ENCODE results near the gene HDAC4. TPM values are rescaled to one million over a fixed set of nuclear protein-coding genes. Genes with fewer than 3 reads are reported as not detected.

Gene HDAC4
- total RNA-seq, 1 experiment from 2014 or later = 32.0 TPM

DNA sequence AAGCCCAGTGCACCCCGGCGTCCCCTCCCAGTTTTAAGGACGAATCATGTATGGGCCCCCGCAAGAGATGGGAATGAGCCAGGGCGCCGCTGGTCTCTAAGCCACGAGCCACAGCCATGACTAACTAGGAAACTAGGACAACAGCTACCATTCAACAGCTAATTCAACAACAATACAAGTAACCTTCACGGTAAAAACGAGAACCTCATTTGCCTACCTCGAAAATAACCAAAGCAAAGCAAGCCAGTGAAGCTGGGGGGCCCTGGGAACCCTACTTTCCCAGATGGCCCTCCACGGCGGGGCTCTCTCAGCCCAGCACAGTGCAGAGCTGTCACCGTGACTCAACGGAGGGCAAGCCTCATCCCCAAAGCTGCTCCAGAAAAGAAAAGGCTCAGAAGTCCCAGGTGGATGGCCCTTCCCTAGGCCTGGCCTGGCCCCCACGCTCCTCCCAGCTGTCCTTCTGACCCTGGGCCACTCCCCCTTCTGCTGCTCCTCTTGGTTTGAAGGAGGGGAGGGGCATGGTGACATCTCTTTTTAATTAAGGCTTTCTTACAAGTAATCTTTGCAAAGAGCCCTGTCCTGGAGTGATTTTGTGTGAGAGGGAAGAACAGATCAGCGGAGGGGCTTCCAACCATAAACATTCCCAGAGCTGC lies 126.3 kb downstream of the HDAC4 start:
- no peak overlapping the region for H3K27ac ChIP-seq (ENCODE audit: insufficient read length, low read depth, low read length)
- no peaks in the 10 kb centered on the region for H3K9me3 Mint-ChIP-seq
- peak; percentile 36 for DNase-seq
- no peak overlapping the region for H3K4ac ChIP-seq (ENCODE audit: low read depth, low read length)
- H3K9ac ChIP-seq (ENCODE audit: extremely low read depth, insufficient read length, low read length) = no peak overlapping the region
- H3K36me3 Mint-ChIP-seq (ENCODE audit: insufficient read depth in 1 of 3, low read depth in 3 of 3) = no peaks in the 10 kb centered on the region
- H3K14ac ChIP-seq (ENCODE audit: insufficient read depth, low read length) = no peak overlapping the region; the same call in 1 of the 2 replicates
- no peak overlapping the region for H4K8ac ChIP-seq (replicated peaks; ENCODE audit: insufficient read length, low read depth, low read length)
- no peak overlapping the region for H3T11ph ChIP-seq (ENCODE audit: low read length)
- H3K23me2 ChIP-seq (ENCODE audit: insufficient read length, low read depth, low read length, poor library complexity, severe bottlenecking) = no peaks in the 10 kb centered on the region
- no peak overlapping the region for H2BK20ac ChIP-seq (ENCODE audit: low read depth, low read length, poor library complexity, severe bottlenecking)
- no peaks in the 10 kb centered on the region for H3K79me1 ChIP-seq (ENCODE audit: insufficient read depth, low read depth, low read length, poor library complexity, severe bottlenecking)
- H4K5ac ChIP-seq (ENCODE audit: insufficient read length, low read depth, low read length) = no peak overlapping the region
- no peak overlapping the region for H2BK12ac ChIP-seq (ENCODE audit: insufficient read length, low read depth, low read length)
- TF ChIP-seq, protein P1, sequence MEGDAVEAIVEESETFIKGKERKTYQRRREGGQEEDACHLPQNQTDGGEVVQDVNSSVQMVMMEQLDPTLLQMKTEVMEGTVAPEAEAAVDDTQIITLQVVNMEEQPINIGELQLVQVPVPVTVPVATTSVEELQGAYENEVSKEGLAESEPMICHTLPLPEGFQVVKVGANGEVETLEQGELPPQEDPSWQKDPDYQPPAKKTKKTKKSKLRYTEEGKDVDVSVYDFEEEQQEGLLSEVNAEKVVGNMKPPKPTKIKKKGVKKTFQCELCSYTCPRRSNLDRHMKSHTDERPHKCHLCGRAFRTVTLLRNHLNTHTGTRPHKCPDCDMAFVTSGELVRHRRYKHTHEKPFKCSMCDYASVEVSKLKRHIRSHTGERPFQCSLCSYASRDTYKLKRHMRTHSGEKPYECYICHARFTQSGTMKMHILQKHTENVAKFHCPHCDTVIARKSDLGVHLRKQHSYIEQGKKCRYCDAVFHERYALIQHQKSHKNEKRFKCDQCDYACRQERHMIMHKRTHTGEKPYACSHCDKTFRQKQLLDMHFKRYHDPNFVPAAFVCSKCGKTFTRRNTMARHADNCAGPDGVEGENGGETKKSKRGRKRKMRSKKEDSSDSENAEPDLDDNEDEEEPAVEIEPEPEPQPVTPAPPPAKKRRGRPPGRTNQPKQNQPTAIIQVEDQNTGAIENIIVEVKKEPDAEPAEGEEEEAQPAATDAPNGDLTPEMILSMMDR (conservative IDR thresholded peaks at IDR 0.05) = no peak
- no peak overlapping the region for H3K4me2 ChIP-seq (ENCODE audit: insufficient read depth, insufficient read length, low read length)
- no peak overlapping the region for H3K23ac ChIP-seq (ENCODE audit: insufficient read length, low read depth, low read length)
- H2AK5ac ChIP-seq (ENCODE audit: insufficient read length, low read length) = no peak overlapping the region
- H3K27ac Mint-ChIP-seq = peak overlapping the region in 2 of 3 experiments; percentile 27 to 29; a peak in 2 of 7 replicates
- no peaks in the 10 kb centered on the region for H4K20me1 ChIP-seq (ENCODE audit: control insufficient read depth, insufficient read depth, insufficient read length)
- no peak overlapping the region for H2BK120ac ChIP-seq (ENCODE audit: low read depth, low read length, poor library complexity, severe bottlenecking)
- no peak overlapping the region for H2BK15ac ChIP-seq (ENCODE audit: low read depth, low read length)
- no peak overlapping the region for H3K56ac ChIP-seq (ENCODE audit: insufficient read length, low read depth, low read length)
- no peak overlapping the region for H2AFZ ChIP-seq (ENCODE audit: low read length)
- H4K91ac ChIP-seq (ENCODE audit: insufficient read length, low read depth, low read length) = no peak overlapping the region
- H2BK5ac ChIP-seq (ENCODE audit: insufficient read length, low read length) = no peak overlapping the region
- peaks cover 32 to 41% of the 10 kb centered on the region in 2 experiments for H3K4me1 Mint-ChIP-seq
- H3K27me3 ChIP-seq (ENCODE audit: insufficient read depth, low read length) = no peaks in the 10 kb centered on the region
- no peak overlapping the region for H3K18ac ChIP-seq (ENCODE audit: insufficient read length, low read depth, low read length)
- peaks cover 4% of the 10 kb centered on the region; the same call in 1 of the 2 replicates for H3K79me2 ChIP-seq (ENCODE audit: insufficient read depth, low read length)
- no peaks in the 10 kb centered on the region for H3K27me3 Mint-ChIP-seq (ENCODE audit: low read depth)
- no peaks in the 10 kb centered on the region for H3K4me1 ChIP-seq (ENCODE audit: insufficient read depth, low read length)
- H3K9me3 ChIP-seq (ENCODE audit: control insufficient read depth, low read depth, low read length) = no peaks in the 10 kb centered on the region
- WGBS (ENCODE audit: extremely low coverage, insufficient read length, low lambda C conversion rate) = no CpG with 5 or more reads among the region's 16 CpGs
- no peak overlapping the region for H3K4me3 Mint-ChIP-seq
